Islet precursor cell (in vitro differentiated cells): ENCODE data around the gene CNTNAP1.
"Not testable (repeated sequence)": the region's sequence is repeated elsewhere in the genome, so short reads cannot be mapped to it uniquely, and the experiment has no call there.

ENCODE experiments used
- DNase-seq: peaks from one replicate; pipeline ENCODE4 v3.0.0-alpha.2; 2018

The CNTNAP1 gene

DNA sequence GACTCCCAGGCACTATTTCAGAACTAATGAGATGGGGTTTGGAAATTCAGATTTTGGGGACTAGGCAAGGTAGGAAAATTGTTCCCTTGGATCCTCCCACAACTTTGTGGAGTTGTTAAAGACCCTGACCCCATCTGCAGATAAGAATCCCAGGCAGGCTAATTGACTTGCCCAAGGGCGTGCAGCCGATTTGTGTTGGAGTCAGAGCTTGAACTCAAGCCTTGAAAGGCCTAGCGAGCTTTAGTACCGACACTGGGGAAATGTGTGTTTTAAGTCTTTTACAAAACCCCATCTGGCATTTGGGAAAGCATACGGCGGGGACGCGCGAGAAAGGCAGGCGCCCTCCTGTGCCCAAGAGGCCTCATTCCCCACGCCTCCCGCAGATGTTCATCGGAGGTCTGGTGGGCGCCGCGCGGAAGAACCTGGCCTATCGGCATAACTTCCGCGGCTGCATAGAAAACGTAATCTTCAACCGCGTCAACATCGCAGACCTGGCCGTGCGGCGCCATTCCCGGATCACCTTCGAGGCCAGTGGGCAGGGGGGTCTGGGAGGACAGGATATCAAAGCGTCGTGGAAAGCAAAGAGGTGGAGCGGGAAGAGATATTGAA, 4.3 kb downstream of the CNTNAP1 start:
- DNase-seq, result peak; percentile 86

DNA sequence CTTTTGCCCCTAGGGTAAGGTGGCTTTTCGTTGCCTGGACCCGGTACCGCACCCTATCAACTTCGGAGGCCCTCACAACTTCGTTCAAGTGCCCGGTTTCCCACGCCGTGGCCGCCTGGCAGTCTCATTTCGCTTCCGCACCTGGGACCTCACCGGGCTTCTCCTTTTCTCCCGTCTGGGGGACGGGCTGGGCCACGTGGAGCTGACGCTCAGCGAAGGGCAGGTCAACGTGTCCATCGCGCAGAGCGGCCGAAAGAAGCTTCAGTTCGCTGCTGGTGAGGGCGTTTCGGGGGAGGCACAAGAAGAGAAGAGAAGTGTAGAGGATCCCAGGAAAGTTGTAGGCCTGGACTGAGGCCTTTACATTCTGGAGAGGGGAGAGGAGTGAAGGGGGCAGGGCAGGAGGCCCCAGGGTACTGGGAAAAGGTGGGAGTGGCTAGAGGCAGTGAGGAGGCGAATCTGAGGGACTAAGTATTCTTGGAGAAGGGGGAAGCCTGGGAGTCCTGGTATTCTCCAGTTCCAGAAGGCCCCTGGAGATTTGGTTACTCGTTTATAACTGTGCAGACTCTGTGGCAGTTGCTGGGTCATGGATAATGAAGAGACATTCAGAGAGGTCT, 5.5 kb downstream of the CNTNAP1 start:
- no peak for DNase-seq

DNA sequence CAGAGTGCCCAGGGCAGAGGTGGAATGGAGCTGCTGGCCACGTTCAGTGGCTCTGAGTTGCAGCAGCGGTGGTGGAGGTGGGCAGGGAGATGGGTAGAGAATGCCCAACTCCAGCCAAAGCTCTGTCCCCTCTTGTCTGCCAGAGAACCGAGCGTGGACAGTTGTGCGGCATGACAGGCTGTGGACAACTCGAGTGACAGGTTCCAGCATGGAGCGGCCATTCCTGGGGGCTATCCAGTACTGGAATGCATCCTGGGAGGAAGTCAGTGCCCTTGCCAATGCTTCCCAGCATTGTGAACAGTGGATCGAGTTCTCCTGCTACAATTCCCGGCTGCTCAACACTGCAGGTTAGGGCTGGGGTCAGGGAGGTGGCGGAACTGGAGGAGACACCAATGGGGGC, 8.3 kb downstream of the CNTNAP1 start:
- no peak for DNase-seq

DNA sequence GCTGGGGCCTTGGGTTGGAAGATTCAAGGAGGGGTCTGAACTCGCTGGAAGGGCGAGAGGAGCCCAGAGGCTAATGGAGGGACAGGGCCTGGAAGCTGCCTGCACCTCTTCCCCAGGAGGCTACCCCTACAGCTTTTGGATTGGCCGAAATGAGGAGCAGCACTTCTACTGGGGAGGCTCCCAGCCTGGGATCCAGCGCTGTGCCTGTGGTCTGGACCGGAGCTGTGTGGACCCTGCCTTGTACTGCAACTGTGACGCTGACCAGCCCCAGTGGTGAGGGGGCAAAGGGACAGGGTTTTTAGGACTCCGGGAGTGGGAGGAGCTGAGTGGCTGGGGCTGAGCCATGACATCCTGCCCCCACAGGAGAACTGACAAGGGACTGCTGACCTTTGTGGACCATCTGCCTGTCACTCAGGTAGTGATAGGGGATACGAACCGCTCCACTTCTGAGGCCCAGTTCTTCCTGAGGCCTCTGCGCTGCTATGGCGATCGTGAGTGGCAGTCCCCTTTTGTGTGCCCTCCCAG, 8.8 kb downstream of the CNTNAP1 start:
- DNase-seq, result no peak

DNA sequence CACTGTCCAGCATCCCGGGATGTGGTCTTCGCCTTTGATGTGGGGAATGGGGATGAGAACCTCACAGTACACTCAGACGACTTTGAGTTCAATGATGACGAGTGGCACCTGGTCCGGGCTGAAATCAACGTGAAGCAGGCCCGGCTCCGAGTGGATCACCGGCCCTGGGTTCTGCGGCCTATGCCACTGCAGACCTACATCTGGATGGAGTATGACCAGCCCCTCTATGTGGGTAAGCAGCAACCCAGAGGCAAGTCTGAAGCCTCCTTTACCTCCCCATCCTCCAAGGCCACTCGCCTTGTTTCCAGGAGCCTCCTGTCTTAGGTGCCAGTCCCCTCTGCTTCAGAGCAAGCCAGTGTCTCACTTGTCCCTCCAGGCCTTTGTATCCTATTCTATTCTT, 10.2 kb downstream of the CNTNAP1 start:
- DNase-seq, result no peak

DNA sequence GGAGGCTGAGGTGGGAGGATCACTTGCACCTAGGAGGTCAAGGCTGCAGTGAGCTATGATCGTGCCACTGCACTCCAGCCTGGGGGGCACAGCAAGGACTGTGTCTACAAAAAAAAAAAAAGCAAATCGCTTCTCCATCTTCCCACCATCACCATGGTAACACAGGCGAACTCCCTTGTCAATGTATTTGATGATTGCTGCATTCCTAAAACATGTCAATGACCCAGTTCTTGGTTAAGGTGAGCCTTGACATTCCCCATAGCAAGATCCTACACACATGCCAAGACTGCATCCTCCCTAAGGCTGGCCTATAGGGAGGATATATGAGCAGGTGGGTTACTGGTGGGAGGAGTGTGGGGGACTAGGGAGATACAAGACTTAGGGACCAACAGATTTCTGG, 12.2 kb downstream of the CNTNAP1 start:
- DNase-seq, result no peak

DNA sequence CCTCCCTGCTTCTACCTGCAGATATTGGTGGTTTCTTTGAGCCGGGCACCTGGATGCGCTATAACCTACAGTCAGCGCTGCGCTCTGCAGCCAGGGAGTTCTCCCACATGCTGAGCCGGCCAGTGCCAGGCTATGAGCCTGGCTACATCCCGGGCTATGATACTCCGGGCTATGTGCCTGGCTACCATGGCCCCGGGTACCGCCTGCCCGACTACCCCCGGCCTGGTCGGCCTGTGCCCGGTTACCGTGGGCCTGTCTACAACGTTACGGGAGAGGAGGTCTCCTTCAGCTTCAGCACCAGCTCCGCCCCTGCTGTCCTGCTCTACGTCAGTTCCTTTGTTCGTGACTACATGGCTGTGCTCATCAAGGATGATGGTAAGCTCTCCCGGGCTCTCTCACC, 13.2 kb downstream of the CNTNAP1 start:
- no peak for DNase-seq

DNA sequence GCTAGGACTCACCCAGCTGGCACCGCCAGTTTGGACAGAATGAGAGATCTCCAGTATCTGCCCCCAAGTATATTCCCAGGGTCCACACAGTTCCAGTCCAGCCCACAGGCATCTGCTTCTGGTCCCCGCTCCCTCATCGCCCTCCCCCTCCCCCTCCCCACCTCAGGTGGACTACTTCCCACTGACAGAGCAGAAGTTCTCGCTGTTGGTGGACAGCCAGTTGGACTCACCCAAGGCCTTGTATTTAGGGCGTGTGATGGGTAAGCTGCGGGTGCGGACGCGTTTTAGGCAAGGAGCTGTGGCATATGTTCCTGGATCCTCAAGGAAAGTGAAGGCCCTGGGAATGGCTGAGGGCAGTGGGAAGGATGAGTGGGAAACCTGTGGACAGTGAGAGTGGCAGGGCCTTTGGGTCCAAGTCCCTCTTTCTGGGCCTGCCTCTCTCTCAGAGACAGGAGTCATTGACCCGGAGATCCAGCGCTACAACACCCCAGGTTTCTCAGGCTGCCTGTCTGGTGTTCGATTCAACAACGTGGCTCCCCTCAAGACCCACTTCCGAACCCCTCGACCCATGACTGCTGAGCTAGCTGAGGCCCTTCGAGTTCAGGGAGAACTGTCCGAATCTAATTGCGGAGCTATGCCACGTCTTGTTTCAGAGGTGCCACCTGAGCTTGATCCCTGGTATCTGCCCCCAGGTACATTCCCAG, 14.9 kb downstream of the CNTNAP1 start:
- peak; percentile 54 for DNase-seq

DNA sequence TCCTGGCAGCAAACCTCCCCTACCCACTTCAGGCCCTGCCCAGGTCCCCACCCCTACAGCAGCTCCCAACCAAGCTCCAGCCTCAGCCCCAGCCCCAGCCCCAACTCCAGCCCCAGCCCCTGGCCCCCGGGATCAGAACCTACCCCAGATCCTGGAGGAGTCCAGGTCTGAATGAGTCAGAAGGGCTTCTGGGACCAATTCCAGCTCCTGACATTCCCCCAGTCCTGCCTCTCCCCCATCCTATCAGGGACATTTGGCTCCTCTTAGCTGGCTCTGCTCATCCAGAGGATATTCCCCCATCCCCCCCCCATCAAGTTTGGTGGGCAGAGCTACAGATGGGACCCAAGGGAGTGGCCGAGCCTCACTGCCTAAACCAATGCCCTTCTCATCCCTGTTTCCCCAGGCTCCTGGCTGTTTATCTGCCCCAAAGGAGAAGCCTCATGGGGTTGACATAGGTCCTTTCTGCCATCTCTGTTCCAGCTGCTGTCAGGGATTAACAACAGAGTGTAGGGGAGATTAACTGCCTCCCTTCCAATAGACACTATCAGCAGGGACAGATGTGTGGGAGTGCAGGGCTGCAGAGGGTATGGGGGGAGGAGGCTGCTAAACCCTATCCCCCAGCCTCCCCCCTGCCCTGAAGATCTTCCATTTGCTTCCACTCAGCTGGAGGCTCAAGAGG, 16.5 kb downstream of the CNTNAP1 start:
- DNase-seq, result no peak

DNA sequence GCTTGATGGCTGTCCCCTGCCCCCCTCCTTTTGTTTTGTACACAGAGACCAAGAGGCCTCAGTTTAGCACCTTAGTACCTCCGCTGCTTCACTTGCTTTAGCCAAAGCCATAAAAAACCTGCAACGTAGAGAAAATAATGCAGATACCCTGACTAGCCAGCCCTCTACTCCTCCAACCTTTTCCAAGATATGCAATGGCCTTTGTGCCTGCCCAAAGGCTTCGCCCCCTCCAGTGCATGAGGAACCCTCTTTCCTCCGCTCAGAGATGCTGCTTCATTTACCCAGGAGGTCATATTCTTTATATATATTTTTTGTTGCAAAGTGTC, 17.0 kb downstream of the CNTNAP1 start:
- no peak for DNase-seq

DNA sequence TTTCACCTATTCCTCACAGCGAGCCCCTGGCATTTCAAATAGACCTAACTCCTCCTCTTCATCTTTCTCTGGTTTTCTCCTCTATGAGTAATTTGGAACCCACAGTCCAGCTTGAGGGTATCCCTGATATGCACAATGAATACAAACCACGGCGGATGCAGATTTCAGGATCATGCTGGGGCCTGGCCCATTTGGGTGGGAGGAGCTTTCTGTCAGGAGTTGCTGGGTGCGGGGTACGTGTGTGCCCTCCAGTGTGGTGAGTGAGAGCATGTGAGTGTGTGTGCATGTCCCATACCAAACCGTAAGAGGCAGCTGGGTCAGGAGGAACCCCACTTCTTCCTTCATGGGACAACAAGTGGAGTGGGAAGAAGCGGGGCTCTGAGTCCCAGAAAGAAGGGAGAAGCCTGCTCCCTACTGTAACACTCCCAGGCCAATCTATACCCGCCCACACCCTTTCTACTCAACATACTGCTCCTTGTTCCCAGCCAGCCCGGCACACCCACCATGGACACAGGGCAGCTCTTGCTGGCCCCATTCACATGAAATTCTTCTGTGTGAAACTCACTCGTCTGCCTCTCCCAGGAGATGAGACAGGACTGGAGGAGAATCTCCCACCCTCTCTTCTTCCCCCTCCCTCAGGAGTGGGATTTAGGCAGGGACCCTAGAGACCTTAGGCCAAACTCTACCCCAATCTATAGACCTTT, 18.4 kb downstream of the CNTNAP1 start:
- DNase-seq, result no peak

DNA sequence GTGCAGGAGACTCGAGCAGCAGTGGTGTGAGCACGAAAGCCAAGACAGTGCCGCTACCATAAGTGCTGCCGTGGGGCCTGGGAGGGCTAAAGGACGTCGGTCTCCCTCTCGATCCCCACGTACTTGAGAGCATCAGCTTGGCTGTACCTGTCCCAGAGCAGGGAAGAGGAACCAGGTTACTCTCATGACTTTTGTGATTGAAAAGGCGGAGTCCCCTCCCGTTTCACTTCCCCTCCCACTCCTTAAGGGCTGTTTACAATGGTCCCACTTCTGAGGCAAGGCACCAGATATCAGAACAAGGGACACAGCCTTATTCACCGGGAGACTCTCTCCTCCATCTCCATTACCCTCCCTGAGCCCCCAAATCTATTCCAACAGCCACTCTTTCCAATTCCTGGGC, 20.1 kb downstream of the CNTNAP1 start:
- DNase-seq, result no peak

DNA sequence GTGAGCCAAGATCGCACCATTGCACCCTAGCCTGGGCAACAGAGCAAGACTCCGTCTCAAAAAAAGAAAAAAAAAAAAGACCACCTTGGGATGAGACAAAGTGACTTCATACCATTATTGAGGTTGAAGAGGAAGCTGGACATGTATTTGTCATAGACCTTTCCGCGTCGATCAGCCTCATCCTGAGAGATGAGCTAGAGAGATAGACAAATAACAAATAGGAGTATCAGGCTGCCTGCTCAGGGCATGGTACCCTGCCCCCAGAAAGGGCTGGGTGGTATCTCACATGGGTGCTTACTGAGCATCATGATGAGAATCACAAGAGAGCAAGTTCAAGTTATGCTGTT, 22.1 kb downstream of the CNTNAP1 start:
- no peak for DNase-seq

DNA sequence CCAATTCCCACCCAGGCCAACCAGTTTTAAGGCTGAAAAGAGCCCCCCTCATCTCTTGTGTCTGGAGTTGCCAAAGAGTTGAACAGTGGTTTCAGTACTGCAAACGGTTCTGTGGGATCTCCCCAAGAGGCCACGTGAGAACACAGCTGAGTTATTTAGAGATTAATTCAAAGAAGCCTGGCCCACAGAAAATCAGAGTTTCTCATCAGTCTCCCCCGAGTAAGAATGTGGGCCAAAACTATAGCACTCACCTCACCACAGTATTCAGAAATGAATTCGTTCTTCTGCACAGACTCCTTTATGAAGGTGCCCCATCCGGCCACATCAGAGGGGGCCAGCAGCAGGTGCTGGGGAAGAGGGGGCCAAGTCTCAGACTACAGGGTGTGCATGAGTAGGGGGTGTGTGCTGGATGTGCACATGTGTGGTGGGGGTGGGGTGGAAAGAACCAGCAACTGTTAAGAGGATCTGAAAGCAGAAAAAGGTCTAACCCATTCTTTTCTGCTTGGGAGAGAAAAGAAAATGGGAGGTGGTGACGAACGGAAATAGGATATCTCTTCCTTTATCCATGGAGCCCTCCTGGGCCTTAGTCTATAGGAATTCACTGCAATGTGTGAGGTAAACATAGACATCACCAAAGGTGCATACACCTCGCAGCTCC, 22.6 kb downstream of the CNTNAP1 start:
- DNase-seq, result no peak

DNA sequence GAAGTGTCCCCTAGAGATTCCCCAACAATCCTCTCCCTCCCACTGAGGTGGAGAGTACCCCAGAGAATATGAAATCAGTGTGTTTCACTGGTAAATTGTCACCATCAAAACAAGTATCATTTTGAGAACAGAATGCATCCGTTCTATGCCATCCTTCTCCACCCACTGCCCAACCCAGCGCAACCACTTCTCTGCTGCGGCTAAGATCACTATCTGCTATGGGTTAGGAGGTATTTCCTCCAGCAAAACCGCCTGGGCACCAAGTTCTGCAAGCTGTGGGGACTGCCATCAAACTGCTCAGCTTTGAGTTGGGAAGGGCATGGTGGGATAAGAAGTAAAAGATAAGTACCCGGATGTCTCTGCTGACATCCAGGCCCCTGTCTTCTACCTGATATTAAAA, 24.4 kb downstream of the CNTNAP1 start:
- DNase-seq, result no peak

DNA sequence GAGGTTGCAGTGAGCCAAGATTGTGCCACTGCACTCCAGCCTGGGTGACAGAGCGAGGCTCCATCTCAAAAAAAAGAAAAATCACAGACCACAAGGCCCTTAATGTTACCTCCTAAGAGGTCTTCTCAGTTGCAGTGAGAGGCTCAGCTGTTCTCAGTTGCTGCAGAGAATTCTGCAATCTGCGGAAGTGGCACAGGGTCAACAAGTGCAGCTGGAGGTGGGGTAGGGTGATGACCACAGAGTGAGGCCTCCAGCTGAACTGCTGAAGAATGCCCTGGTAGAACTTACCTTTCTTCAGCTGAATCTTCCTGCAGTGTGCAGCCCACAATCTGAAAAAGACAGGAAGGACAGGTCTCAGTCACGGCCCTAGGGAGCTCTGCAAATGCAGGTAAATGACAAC, 26.3 kb downstream of the CNTNAP1 start:
- no peak for DNase-seq

DNA sequence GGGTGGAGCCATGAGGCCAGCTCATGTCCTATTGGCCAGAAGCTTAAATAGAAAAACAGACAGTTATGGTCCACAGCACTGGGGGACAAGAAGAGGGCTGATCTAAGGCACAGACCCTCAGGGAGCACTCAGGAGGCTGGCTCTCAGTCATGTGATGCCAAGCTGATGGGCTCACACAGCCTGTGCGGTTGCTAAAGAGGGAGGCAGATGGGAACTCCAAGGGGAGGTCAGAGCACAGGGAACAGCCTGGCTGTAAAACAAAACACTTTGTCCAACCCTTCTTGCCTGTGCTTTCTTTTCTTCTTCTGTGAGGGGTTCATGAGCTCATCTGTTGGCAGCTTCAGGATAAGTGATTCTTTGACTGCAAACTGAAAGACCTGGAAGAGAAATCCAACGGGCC, 27.2 kb downstream of the CNTNAP1 start:
- DNase-seq, result no peak

DNA sequence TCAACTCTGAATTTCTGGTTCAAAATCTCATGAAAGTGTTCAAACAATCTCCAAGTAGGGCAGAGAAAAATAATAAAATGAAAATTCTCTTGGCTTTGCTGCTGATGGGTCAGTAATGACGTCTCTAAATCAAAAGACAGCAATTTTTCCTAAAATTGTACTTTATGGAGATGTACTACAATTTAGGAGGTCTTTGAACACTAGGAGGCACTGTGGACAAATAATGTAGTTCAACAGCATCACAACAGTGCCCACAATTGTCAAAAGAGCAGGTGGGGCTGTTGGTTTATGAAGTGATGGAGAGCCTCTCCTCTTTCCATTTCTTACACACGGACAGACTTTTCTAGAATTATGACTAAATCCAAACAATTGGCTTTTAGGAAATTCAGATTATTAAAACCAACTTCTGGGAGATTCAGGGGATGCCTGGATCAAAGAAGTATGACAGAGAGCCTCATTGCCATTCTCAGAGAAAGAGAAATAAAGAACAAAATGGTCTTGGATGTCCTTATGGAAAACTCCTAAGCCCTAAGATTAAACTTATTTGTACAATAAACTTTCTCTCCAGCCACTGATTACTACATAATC, 38.8 kb downstream of the CNTNAP1 start:
- no peak for DNase-seq

DNA sequence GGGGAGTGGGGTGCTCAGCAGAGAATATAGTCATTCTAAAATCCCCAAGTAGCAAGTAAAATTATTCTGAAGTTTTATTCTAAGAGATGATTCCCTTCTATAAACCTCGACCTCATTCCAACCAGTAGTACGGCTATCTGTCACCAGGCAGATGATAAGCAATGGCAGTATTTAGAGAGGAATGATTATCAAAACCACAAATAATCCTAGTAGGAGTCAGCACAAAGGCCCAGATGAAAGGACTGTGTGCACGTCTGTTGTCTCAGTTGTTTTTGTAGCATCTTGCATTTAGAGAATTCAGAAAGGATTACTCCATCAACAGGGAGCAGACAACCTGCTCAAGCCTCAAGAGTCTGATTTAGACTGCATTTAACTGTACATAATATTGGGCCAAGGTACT, 41.3 kb downstream of the CNTNAP1 start:
- no peak for DNase-seq

DNA sequence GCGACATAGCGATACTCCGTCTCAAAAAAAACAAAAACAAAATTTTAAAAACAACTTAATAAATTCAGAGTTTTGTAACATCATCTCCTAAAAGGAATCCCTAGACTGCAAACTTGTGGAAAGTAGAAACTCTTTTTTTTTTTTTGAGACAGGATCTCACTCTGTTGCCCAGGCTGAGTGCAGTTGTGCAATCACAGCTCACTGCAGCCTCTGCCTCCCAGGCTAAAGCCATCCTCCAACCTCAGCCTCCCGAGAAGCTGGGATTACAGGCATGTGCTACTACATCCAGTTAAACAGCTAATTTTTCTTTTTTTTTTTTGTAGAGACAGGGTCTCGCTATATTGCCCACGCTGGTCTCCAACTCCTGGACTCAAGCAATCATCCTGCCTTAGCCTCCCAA, 42.8 kb downstream of the CNTNAP1 start:
- DNase-seq, result no peak

DNA sequence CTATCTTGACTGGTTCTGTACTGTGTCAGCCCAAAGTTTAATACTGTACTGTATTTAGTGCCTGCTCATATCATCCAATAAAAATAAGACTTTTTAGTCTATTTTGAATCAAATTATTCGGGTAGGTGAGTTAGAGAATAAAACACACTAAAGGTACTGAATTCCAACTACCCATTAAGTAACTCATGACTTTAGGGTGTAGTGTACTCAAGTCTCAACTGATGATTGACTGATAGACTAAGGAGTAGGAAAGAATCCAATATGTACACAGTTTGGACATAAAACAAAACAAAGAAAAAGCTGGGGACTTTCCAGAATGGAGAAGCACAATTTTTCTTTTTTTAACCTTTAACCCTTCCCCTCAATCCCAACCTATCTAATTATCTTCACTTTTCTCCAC, 58.4 kb downstream of the CNTNAP1 start:
- no peak for DNase-seq

DNA sequence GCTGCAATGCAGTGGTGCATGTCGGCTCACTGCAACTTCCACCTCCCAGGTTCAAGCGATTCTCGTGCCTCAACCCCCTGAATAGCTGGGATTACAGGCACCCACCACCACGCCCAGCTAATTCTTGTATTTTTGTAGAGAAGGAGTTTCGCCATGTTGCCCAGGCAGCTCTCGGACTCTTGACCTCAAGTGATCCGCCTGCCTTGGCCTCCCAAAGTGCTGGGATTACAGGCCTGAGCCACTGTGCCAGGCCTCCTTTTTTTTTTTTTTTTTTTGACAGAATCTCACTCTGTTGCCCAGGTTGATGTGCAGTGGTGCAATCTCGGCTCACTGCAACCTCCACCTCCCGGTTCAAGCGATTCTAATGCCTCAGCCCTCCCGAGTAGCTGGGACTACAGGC, 60.6 kb downstream of the CNTNAP1 start:
- DNase-seq, result not testable (repeated sequence)
